C4-2B (cell line): ENCODE data around the gene DYNLT5.

Source experiments
- CTCF ChIP-seq: fragments of 450-650 bp; conservative IDR thresholded peaks from 2 replicates; pipeline ENCODE4 v1.5.1; 2017; ENCODE audit warnings: mild to moderate bottlenecking
- ZFX ChIP-seq: fragments of 450-650 bp; IDR thresholded peaks from 2 replicates; pipeline ENCODE4 v1.6.1; 2017

GRCh38 chr1:66752000-66752592 lies at the start of gene DYNLT5:
- TF ChIP-seq CTCF (no peak), ZFX (no peak)
